ENCODE measurements around the gene INPP4B. TPM values are rescaled to one million over a fixed set of nuclear protein-coding genes. Genes with fewer than 3 reads are reported as not detected.
"Not testable (repeated sequence)": the region's sequence is repeated elsewhere in the genome, so short reads cannot be mapped to it uniquely, and the experiment has no call there.

The INPP4B gene
- polyA plus RNA-seq, 1 donor from 2014 or later = 1.2 TPM

- H3K9me3 Mint-ChIP-seq = no peaks in the 10 kb centered on the region
- H3K4me1 Mint-ChIP-seq = peaks cover 0 to 2% (median 0%) of the 10 kb centered on the region in 3 donors
- no peaks in the 10 kb centered on the region for H3K36me3 Mint-ChIP-seq
- H3K27ac Mint-ChIP-seq = no peak overlapping the region
- H3K4me3 Mint-ChIP-seq = no peak overlapping the region
- H3K27me3 Mint-ChIP-seq = no peaks in the 10 kb centered on the region
Observed at GRCh38 chr4:142697320-142697719, 148.8 kb downstream of the INPP4B start.

- Mint-ChIP-seq H3K36me3 (no peaks in the 10 kb centered on the region), H3K27me3 (no peaks in the 10 kb centered on the region), H3K4me3 (no peak overlapping the region), H3K4me1 (peaks cover 0 to 2% (median 0%) of the 10 kb centered on the region in 3 donors), H3K9me3 (no peaks in the 10 kb centered on the region), H3K27ac (no peak overlapping the region)
Observed at GRCh38 chr4:142696334-142697122, 149.6 kb downstream of the INPP4B start.

GRCh38 chr4:142690406-142691163, 155.5 kb downstream of the INPP4B start:
- no peaks in the 10 kb centered on the region for H3K36me3 Mint-ChIP-seq

GRCh38 chr4:142687547-142688275, 158.4 kb downstream of the INPP4B start:
- Mint-ChIP-seq H3K36me3 (no peaks in the 10 kb centered on the region), H3K4me3 (no peak overlapping the region), H3K9me3 (peaks cover 0 to 7% (median 4%) of the 10 kb centered on the region in 3 donors), H3K4me1 (no peaks in the 10 kb centered on the region), H3K27me3 (no peaks in the 10 kb centered on the region), H3K27ac (no peak overlapping the region)

More at GRCh38 chr4:142690406-142691163, 155.5 kb downstream of the INPP4B start:
- Mint-ChIP-seq H3K27me3 (no peaks in the 10 kb centered on the region), H3K9me3 (peaks cover 0 to 7% (median 4%) of the 10 kb centered on the region in 3 donors), H3K4me3 (no peak overlapping the region), H3K27ac (no peak overlapping the region), H3K4me1 (no peaks in the 10 kb centered on the region)

GRCh38 chr4:142686081-142686480, 160.0 kb downstream of the INPP4B start:
- H3K27ac Mint-ChIP-seq = no peak overlapping the region
- no peak overlapping the region for H3K4me3 Mint-ChIP-seq
- peaks cover 2 to 7% (median 4%) of the 10 kb centered on the region in 3 donors for H3K9me3 Mint-ChIP-seq
- no peaks in the 10 kb centered on the region for H3K4me1 Mint-ChIP-seq
- no peaks in the 10 kb centered on the region for H3K27me3 Mint-ChIP-seq
- H3K36me3 Mint-ChIP-seq = no peaks in the 10 kb centered on the region

GRCh38 chr4:142683997-142684396, 162.1 kb downstream of the INPP4B start:
- Mint-ChIP-seq H3K27me3 (no peaks in the 10 kb centered on the region), H3K9me3 (peaks cover 2 to 7% (median 4%) of the 10 kb centered on the region in 3 donors), H3K36me3 (no peaks in the 10 kb centered on the region), H3K27ac (no peak overlapping the region), H3K4me1 (no peaks in the 10 kb centered on the region), H3K4me3 (no peak overlapping the region)

GRCh38 chr4:142683503-142683902, 162.6 kb downstream of the INPP4B start:
- Mint-ChIP-seq H3K4me1 (no peaks in the 10 kb centered on the region), H3K27ac (no peak overlapping the region), H3K4me3 (no peak overlapping the region), H3K36me3 (no peaks in the 10 kb centered on the region), H3K9me3 (peaks cover 2 to 7% (median 4%) of the 10 kb centered on the region in 3 donors), H3K27me3 (no peaks in the 10 kb centered on the region)

- Mint-ChIP-seq H3K4me3 (no peak overlapping the region), H3K36me3 (no peaks in the 10 kb centered on the region)
Observed at GRCh38 chr4:142671516-142671915, 174.6 kb downstream of the INPP4B start.

GRCh38 chr4:142663828-142664227, 182.3 kb downstream of the INPP4B start:
- Mint-ChIP-seq H3K27ac (no peak overlapping the region), H3K9me3 (peaks cover 10 to 20% (median 11%) of the 10 kb centered on the region in 3 donors), H3K4me1 (no peaks in the 10 kb centered on the region), H3K27me3 (no peaks in the 10 kb centered on the region), H3K36me3 (no peaks in the 10 kb centered on the region), H3K4me3 (no peak overlapping the region)

More at GRCh38 chr4:142671516-142671915, 174.6 kb downstream of the INPP4B start:
- H3K9me3 Mint-ChIP-seq = peaks cover 9 to 37% (median 16%) of the 10 kb centered on the region in 3 donors
- no peaks in the 10 kb centered on the region for H3K4me1 Mint-ChIP-seq
- no peaks in the 10 kb centered on the region for H3K27me3 Mint-ChIP-seq
- H3K27ac Mint-ChIP-seq = no peak overlapping the region

- Mint-ChIP-seq H3K27me3 (no peaks in the 10 kb centered on the region), H3K4me1 (no peaks in the 10 kb centered on the region), H3K4me3 (no peak overlapping the region), H3K36me3 (peaks cover 3% of the 10 kb centered on the region), H3K9me3 (peaks cover 7 to 14% (median 10%) of the 10 kb centered on the region in 3 donors), H3K27ac (no peak overlapping the region)
Observed at GRCh38 chr4:142660728-142661127, 185.4 kb downstream of the INPP4B start.

GRCh38 chr4:142656178-142656577, 189.9 kb downstream of the INPP4B start:
- H3K9me3 Mint-ChIP-seq = peaks cover 8 to 28% (median 15%) of the 10 kb centered on the region in 3 donors
- H3K27me3 Mint-ChIP-seq = no peaks in the 10 kb centered on the region
- peaks cover 3% of the 10 kb centered on the region for H3K36me3 Mint-ChIP-seq
- H3K4me3 Mint-ChIP-seq = no peak overlapping the region
- no peak overlapping the region for H3K27ac Mint-ChIP-seq
- no peaks in the 10 kb centered on the region for H3K4me1 Mint-ChIP-seq

GRCh38 chr4:142648378-142648777, 197.7 kb downstream of the INPP4B start:
- Mint-ChIP-seq H3K27me3 (no peaks in the 10 kb centered on the region), H3K9me3 (peaks cover 2 to 28% (median 16%) of the 10 kb centered on the region in 3 donors), H3K27ac (no peak overlapping the region), H3K4me3 (no peak overlapping the region), H3K4me1 (no peaks in the 10 kb centered on the region), H3K36me3 (no peaks in the 10 kb centered on the region)

GRCh38 chr4:142645475-142646108, 200.5 kb downstream of the INPP4B start:
- H3K9me3 Mint-ChIP-seq = peaks cover 3 to 15% (median 4%) of the 10 kb centered on the region in 3 donors
- peaks cover 2% of the 10 kb centered on the region for H3K36me3 Mint-ChIP-seq
- H3K27ac Mint-ChIP-seq = no peak overlapping the region
- no peak overlapping the region for H3K4me3 Mint-ChIP-seq
- H3K27me3 Mint-ChIP-seq = no peaks in the 10 kb centered on the region
- H3K4me1 Mint-ChIP-seq = no peaks in the 10 kb centered on the region

- H3K36me3 Mint-ChIP-seq, H3K9me3 Mint-ChIP-seq, H3K4me3 Mint-ChIP-seq, H3K4me1 Mint-ChIP-seq, H3K27me3 Mint-ChIP-seq, H3K27ac Mint-ChIP-seq: not testable (repeated sequence)
Observed at GRCh38 chr4:142644628-142645027, 201.5 kb downstream of the INPP4B start.

All from IgD-negative memory B cell (primary cell).